HG02973 (cell line): ENCODE data around the gene CT45A9.
"Not testable (repeated sequence)": the region's sequence is repeated elsewhere in the genome, so short reads cannot be mapped to it uniquely, and the experiment has no call there.

Experiments
- ATAC-seq: cut with Tn5 transposase; IDR thresholded peaks from one replicate; pipeline ENCODE4 v1.9.1; 2021; ENCODE audit warnings: moderate library complexity; ENCODE audit not compliant: unreplicated experiment

The CT45A9 gene, protein sequence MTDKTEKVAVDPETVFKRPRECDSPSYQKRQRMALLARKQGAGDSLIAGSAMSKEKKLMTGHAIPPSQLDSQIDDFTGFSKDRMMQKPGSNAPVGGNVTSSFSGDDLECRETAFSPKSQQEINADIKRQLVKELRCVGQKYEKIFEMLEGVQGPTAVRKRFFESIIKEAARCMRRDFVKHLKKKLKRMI

DNA sequence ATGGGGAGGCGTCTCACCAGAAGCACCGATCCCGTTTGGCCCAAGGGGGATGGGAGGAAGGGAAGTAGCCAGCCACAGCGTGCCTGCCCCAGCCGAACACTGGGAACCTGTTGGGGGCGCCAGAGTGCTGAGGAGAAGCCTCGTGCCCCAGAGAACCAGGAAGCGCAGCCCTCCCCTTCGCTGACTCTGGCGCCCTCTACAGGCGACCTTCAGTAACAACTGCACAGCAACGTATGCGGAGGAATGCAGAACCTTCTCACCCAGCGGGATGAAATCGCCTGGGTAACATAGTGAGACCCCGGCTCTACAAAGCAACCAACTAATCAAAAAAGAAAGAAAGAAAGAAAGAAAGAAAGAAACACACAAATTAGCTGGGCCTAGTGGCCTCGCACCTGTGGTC, at the start of gene CT45A9:
CT45A9 (minus strand) TSS at position 101 of the 400 bp plus-strand sequence. CDS start 3,751 bp downstream, outside the sequence.
- ATAC-seq: not testable (repeated sequence)

DNA sequence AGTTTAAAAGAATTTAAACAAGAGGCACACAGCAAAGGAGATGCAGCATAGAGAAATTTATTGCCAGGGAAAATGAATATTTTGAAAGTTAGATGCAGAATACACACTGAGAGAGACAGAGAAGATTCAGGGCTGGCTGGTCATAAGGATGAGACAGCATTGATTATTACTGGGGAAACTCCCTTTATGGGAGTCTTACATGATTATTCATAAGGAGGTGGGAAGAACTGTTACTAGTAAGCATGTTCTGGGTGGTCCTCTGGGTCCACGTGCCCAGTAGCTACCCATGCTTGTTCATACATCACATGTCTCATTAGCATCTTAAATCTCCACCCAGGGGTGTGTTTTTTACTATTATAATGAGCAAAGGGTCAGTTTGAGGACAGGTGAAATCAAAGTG, 48.9 kb upstream of the CT45A9 start:
- not testable (repeated sequence) for ATAC-seq

DNA sequence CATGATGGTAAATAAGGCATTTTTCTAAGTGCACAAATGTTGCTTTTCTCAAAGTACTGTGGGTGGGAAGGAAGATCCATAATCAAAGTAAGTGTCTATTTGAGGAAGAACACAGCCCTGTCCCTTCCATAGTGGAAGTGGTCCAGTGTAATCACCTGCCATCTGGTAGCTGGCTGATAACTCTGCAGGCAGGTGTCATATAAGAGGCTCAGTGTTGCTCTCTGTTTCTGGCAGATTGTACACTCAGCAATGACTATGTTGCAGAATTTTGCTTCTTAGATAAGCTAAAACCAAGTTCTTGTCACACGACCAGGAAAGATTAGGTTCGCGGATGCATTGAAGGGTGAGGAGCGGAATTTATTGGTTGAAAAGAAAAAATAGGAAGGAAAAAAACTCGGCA, 42.8 kb upstream of the CT45A9 start:
- ATAC-seq: no peak

DNA sequence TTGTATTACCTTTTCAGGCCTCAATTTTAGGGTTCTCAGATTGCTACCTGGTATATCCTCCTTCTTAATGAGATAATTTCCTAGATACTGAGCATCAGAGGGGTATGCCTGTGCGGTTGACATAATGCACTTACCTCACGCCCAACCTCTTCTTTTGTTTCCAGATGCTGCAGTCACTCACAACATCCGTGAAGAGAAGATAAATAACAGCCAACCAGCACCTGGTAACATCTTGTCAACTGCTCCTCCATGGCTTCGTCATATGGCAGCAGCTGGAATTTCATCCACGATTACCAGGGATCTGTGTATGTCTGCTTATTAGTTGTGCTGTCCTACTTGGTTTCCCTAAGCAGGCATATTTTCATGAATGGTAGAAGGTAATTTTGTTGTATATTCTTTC, 38.6 kb upstream of the CT45A9 start:
- ATAC-seq: no peak

DNA sequence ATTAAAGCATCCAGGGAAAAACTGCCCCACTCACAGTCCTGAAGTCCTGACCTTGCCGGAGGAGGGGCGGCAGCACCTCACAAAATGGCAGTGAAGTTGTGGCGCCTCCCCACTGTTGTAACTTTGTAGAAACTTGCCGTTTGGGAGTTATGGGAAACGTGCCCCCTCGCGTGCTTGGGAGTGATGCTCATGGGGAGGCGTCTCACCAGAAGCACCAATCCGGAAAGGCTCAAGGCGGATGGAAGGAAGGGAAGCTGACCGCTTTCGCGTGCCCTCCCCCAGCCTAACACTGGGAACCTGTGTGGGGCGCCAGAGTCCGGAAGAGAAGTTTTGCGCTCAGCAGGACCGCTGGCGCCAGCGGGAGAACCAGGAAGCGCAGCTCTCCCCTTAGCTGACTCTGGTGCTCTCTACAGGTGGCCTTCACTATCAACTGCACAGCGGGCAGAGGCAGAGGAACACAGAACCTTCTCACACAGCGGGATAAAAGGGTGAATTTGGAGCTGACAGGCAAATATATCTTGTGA, 21.7 kb upstream of the CT45A9 start, which contains the start of the genes CT45A10 and SAGE1:
CT45A10 (minus strand) TSS at position 151 of the 524 bp plus-strand sequence. CDS start 8,100 bp downstream, outside the sequence.
SAGE1 (plus strand) TSS at position 423 of the 524 bp plus-strand sequence. CDS start 2,527 bp downstream, outside the sequence.
- ATAC-seq: no peak

DNA sequence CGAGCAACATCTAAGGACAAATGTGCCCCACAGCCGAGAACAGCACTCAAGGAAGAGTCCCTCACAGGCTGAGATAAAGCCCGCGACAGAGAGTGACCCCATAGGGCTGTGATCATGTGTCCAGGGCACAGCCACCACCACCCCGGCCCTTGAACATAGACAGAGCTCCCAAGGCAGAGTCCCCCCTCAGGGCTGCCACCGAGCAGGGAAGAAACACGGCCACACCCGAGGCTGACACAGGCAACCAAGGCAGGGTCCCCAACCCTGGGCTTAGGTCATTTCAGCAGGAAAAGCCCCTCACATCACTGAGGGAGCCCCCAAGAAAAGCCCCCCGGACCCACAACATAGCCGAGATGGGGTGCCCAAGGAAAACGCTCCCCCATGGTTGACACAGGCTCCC, 21.2 kb upstream of the CT45A9 start:
- ATAC-seq: no peak

DNA sequence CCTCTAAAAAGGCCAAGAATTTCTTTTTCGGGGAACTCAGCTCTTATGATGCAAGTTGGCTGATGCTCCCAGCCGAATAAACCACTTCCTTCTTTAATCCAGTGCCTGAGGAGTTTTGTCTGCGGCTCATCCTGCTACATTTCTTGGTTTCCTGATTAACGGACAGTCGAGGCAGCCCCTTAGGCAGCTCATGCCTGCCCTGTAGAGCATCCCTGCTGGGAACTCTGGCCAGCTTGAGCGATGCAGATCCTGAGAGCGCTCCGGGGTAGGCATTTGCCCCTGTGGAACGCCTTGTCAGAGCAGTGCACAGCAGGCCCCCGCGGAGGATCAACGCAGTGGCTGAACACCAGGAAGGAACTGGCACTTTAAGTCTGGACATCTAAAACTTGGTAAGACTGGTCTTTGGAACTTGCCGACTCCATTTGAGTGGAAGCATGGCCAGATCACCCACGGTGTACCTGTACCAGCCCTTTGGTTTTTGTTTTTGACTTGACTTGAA, 18.5 kb upstream of the CT45A9 start:
- ATAC-seq: no peak

DNA sequence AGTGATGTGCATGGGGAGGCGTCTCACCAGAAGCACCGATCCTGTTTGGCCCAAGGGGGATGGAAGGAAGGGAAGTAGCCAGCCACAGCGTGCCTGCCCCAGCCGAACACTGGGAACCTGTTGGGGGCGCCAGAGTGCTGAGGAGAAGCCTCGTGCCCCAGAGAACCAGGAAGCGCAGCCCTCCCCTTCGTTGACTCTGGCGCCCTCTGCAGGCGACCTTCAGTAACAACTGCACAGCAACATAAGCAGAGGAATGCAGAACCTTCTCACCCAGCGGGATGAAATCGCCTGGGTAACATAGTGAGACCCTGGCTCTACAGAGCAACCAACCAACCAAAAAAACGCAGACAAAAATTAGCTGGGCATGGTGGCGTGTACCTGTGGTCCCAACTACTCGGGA, 17.4 kb upstream of the CT45A9 start:
- not testable (repeated sequence) for ATAC-seq

DNA sequence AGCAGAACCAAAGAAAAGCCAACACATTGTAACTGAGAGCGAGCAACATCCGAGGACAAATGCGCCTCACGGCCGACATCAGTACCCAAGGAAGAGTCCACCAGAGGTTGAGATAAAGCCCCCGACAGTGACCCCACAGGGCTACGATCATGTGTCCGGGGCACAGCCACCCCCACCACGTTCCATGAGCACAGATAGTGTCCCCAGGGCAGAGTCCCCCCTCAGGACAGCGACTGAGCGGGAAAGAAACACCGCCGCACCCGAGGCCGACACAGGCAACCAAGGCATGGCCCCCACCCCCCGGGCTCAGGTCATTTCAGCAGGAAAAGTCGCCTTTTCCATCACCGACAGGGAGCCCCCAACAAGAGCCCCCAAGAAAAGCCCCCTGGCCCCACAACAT, 16.6 kb upstream of the CT45A9 start:
- not testable (repeated sequence) for ATAC-seq

DNA sequence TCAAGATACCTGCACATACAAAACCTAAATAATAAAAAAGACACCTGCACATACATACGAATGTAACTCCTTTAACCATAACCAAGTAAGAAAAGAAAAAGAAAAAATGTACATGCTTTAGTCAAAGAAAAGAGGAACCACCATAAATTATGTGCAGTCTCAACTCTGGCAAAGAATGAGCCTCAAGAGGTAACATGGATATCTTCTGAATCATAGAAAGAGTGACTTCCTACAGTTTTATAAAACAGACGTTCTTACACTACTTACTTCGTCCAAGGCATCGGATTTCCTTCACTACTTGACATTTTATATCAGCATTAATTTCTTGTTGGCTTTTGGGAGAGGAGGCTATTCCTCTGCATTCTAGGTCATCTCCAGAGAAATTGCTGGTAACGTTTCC, 11.1 kb upstream of the CT45A9 start:
- not testable (repeated sequence) for ATAC-seq

DNA sequence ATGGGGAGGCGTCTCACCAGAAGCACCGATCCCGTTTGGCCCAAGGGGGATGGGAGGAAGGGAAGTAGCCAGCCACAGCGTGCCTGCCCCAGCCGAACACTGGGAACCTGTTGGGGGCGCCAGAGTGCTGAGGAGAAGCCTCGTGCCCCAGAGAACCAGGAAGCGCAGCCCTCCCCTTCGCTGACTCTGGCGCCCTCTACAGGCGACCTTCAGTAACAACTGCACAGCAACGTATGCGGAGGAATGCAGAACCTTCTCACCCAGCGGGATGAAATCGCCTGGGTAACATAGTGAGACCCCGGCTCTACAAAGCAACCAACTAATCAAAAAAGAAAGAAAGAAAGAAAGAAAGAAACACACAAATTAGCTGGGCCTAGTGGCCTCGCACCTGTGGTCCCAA, 17.2 kb downstream of the CT45A9 start, which contains the start of gene CT45A8:
CT45A8 (minus strand) TSS at position 101 of the 400 bp plus-strand sequence. CDS start 3,755 bp downstream, outside the sequence.
- ATAC-seq: not testable (repeated sequence)

DNA sequence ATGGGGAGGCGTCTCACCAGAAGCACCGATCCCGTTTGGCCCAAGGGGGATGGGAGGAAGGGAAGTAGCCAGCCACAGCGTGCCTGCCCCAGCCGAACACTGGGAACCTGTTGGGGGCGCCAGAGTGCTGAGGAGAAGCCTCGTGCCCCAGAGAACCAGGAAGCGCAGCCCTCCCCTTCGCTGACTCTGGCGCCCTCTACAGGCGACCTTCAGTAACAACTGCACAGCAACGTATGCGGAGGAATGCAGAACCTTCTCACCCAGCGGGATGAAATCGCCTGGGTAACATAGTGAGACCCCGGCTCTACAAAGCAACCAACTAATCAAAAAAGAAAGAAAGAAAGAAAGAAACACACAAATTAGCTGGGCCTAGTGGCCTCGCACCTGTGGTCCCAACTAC, 34.4 kb downstream of the CT45A9 start, which contains the start of gene CT45A7:
CT45A7 (minus strand) TSS at position 101 of the 400 bp plus-strand sequence. CDS start 3,747 bp downstream, outside the sequence.
- not testable (repeated sequence) for ATAC-seq

DNA sequence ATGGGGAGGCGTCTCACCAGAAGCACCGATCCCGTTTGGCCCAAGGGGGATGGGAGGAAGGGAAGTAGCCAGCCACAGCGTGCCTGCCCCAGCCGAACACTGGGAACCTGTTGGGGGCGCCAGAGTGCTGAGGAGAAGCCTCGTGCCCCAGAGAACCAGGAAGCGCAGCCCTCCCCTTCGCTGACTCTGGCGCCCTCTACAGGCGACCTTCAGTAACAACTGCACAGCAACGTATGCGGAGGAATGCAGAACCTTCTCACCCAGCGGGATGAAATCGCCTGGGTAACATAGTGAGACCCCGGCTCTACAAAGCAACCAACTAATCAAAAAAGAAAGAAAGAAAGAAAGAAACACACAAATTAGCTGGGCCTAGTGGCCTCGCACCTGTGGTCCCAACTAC, 51.7 kb downstream of the CT45A9 start, which contains the start of gene CT45A2:
CT45A2 (minus strand) TSS at position 101 of the 400 bp plus-strand sequence. CDS start 3,747 bp downstream, outside the sequence.
- ATAC-seq: not testable (repeated sequence)
